A549 (cell line): Measurements from ENCODE around the gene STX18.

ENCODE experiments used
- HMGXB4 ChIP-seq: fragments of 250-450 bp; sonication (Bioruptor Pico); IDR thresholded peaks from 2 replicates; pipeline ENCODE4 v1.5.0; 2021; ENCODE audit warnings: mild to moderate bottlenecking, moderate library complexity, borderline replicate concordance
- HOXB5 ChIP-seq: fragments of 250-450 bp; sonication (Bioruptor Pico); IDR thresholded peaks from 2 replicates; pipeline ENCODE4 v1.5.0; 2020; ENCODE audit warnings: mild to moderate bottlenecking, moderate library complexity
- MAZ ChIP-seq: fragments of 150-350 bp; IDR thresholded peaks from 2 replicates; pipeline ENCODE4 v1.6.1; 2014; ENCODE audit warnings: antibody characterized with exemption, low read depth, low read length, borderline replicate concordance
- POLR2A ChIP-seq: IDR thresholded peaks from 2 replicates; pipeline ENCODE4 v1.6.1; 2012; ENCODE audit warnings: mild to moderate bottlenecking, low read length
- REST ChIP-seq: fragments of 200-600 bp; sonication (generic); IDR thresholded peaks from 2 replicates; pipeline ENCODE4 v1.6.1; 2016; ENCODE audit warnings: antibody characterized with exemption, mild to moderate bottlenecking, moderate library complexity
- TF ChIP-seq, protein P1 (sequence below): fragments of >200 bp; sonication (Bioruptor Twin); formaldehyde crosslinking; IDR thresholded peaks from 3 replicates; pipeline ENCODE4 v1.5.1; 2016
- TF ChIP-seq, protein P2 (sequence below): fragments of 450-650 bp; IDR thresholded peaks from 2 replicates; pipeline ENCODE4 v1.6.1; 2014; ENCODE audit warnings: antibody characterized with exemption

DNA sequence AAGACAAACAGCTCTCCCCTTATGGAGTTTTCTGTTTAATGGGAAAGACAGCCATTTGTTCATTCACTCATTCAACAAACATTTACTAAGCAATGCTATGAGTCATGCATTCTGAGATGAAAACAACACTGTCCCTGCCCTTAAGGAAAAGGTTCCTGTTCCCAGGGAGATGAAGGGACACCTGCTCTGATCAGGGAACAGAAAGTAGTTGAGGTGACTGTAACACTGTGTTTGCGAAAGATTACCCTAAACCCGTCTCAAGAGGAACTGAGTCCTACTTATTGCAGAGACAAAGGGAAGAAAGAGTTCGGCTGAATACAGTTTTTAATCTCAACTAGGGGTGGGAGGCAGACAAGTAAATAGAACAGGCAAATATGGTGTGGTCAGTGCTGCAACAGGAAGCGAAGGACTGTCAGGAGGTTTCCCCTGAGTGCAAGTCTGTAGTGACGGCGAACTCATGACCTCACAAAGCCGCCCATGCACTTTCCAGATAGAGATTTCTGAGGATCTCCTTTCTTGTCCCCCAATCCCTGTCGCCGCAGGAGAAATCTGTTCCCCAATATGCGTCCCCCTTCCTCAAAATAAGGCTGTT is 712 bp downstream of the STX18 start:
- TF ChIP-seq REST: no peak
- TF ChIP-seq HMGXB4: no peak
- no peak for TF ChIP-seq POLR2A
- no peak for TF ChIP-seq HOXB5 (CRISPR knock-in tag)
- TF ChIP-seq, protein P1, sequence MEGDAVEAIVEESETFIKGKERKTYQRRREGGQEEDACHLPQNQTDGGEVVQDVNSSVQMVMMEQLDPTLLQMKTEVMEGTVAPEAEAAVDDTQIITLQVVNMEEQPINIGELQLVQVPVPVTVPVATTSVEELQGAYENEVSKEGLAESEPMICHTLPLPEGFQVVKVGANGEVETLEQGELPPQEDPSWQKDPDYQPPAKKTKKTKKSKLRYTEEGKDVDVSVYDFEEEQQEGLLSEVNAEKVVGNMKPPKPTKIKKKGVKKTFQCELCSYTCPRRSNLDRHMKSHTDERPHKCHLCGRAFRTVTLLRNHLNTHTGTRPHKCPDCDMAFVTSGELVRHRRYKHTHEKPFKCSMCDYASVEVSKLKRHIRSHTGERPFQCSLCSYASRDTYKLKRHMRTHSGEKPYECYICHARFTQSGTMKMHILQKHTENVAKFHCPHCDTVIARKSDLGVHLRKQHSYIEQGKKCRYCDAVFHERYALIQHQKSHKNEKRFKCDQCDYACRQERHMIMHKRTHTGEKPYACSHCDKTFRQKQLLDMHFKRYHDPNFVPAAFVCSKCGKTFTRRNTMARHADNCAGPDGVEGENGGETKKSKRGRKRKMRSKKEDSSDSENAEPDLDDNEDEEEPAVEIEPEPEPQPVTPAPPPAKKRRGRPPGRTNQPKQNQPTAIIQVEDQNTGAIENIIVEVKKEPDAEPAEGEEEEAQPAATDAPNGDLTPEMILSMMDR: no peak
- TF ChIP-seq, protein P2, sequence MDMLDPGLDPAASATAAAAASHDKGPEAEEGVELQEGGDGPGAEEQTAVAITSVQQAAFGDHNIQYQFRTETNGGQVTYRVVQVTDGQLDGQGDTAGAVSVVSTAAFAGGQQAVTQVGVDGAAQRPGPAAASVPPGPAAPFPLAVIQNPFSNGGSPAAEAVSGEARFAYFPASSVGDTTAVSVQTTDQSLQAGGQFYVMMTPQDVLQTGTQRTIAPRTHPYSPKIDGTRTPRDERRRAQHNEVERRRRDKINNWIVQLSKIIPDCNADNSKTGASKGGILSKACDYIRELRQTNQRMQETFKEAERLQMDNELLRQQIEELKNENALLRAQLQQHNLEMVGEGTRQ: no peak
- TF ChIP-seq MAZ: no peak
